Activated effector memory CD4-positive, alpha-beta T cell treated with Interleukin-2 at 50 U/mL for 16 hours (primary cell): Measurements from ENCODE around the gene ENOX1.

Experiments used
- DNase-seq: peaks from one replicate; pipeline ENCODE4 v3.0.0-alpha.2; 2020

ENOX1 gene

GRCh38 chr13:43529796-43530195 lies 257.0 kb downstream of the ENOX1 start:
- no peak for DNase-seq

GRCh38 chr13:43528992-43529391 lies 257.8 kb downstream of the ENOX1 start:
- DNase-seq = no peak

GRCh38 chr13:43522788-43523187 lies 264.0 kb downstream of the ENOX1 start:
- DNase-seq = no peak

GRCh38 chr13:43520351-43520750 lies 266.4 kb downstream of the ENOX1 start:
- no peak for DNase-seq

GRCh38 chr13:43518833-43519232 lies 267.9 kb downstream of the ENOX1 start:
- no peak for DNase-seq

GRCh38 chr13:43516401-43516833 lies 270.4 kb downstream of the ENOX1 start:
- DNase-seq = no peak

GRCh38 chr13:43515531-43515930 lies 271.2 kb downstream of the ENOX1 start:
- DNase-seq = no peak

- DNase-seq = no peak
These were observed 272.5 kb downstream of the ENOX1 start for GRCh38 chr13:43514311-43514710.

- no peak for DNase-seq
These were observed 274.6 kb downstream of the ENOX1 start for GRCh38 chr13:43512221-43512620.

- no peak for DNase-seq
These were observed 275.5 kb downstream of the ENOX1 start for GRCh38 chr13:43510956-43511901.

- no peak for DNase-seq
These were observed 291.0 kb downstream of the ENOX1 start for GRCh38 chr13:43495732-43496131.

GRCh38 chr13:43494206-43494605 lies 292.6 kb downstream of the ENOX1 start:
- DNase-seq = no peak

- no peak for DNase-seq
These were observed 293.2 kb downstream of the ENOX1 start for GRCh38 chr13:43493496-43494000.

GRCh38 chr13:43492745-43493144 lies 294.0 kb downstream of the ENOX1 start:
- no peak for DNase-seq

- no peak for DNase-seq
These were observed 294.5 kb downstream of the ENOX1 start for GRCh38 chr13:43492311-43492710.

- DNase-seq = no peak
These were observed 297.5 kb downstream of the ENOX1 start for GRCh38 chr13:43489233-43489632.

GRCh38 chr13:43487885-43488284 lies 298.9 kb downstream of the ENOX1 start:
- no peak for DNase-seq

GRCh38 chr13:43487461-43487860 lies 299.3 kb downstream of the ENOX1 start:
- DNase-seq = no peak

- no peak for DNase-seq
These were observed 302.1 kb downstream of the ENOX1 start for GRCh38 chr13:43484432-43485225.

- DNase-seq = no peak
These were observed 302.8 kb downstream of the ENOX1 start for GRCh38 chr13:43483930-43484329.

- DNase-seq = no peak
These were observed 304.1 kb downstream of the ENOX1 start for GRCh38 chr13:43482641-43483040.

GRCh38 chr13:43482026-43482425 lies 304.7 kb downstream of the ENOX1 start:
- no peak for DNase-seq

- no peak for DNase-seq
These were observed 307.9 kb downstream of the ENOX1 start for GRCh38 chr13:43478902-43479301.

GRCh38 chr13:43478211-43478610 lies 308.6 kb downstream of the ENOX1 start:
- no peak for DNase-seq
